Measurements from ENCODE around the gene CLCN5.

CLCN5 gene

GRCh38 chrX:49922291-49923241 is at the start of gene CLCN5:
Gene CLCN5, plus strand, starts transcription at chrX:49922596. Its CDS starts 2,703 bp downstream, at chrX:49925299.
- peak within 1 kb of the TSS in 4 of 5 donors; percentile 55 to 75 (median 62) for H3K9ac ChIP-seq (ENCODE audit: low read length in 5 of 5)
- H3K4me3 ChIP-seq (ENCODE audit: low read depth in 1 of 5, low read length in 5 of 5), result peak within 1 kb of the TSS; percentile 64 to 78 (median 67)
- no peaks in the 10 kb centered on the region for H3K9me3 ChIP-seq (ENCODE audit: control insufficient read depth in 5 of 5, low read length in 5 of 5)
- H3K27me3 ChIP-seq (ENCODE audit: control insufficient read depth in 5 of 5, insufficient read depth in 4 of 5, low read length in 5 of 5), result peaks cover 0 to 10% (median 0%) of the 10 kb centered on the region in 5 donors
- no peaks in the 10 kb centered on the region for H3K36me3 ChIP-seq (ENCODE audit: control insufficient read depth in 5 of 5, insufficient read depth in 5 of 5, low read length in 5 of 5)
- peak within 1 kb of the TSS; percentile 32 for H3K27ac ChIP-seq (ENCODE audit: low read depth, low read length)
- H3K4me1 ChIP-seq (ENCODE audit: control insufficient read depth in 5 of 5, insufficient read depth in 5 of 5, low read length in 5 of 5), result peaks cover 0 to 19% (median 10%) of the 10 kb centered on the region in 5 donors

GRCh38 chrX:49876750-49877149 is 45.6 kb upstream of the CLCN5 start:
- Histone ChIP-seq H3K27me3 (ENCODE audit: control insufficient read depth in 5 of 5, insufficient read depth in 4 of 5, low read length in 5 of 5) (peaks cover 0 to 15% (median 6%) of the 10 kb centered on the region in 5 donors), H3K4me1 (ENCODE audit: control insufficient read depth in 5 of 5, insufficient read depth in 5 of 5, low read length in 5 of 5) (peaks cover 0 to 24% (median 13%) of the 10 kb centered on the region in 5 donors), H3K9ac (ENCODE audit: low read length in 5 of 5) (no peak overlapping the region), H3K4me3 (ENCODE audit: low read depth in 1 of 5, low read length in 5 of 5) (no peak overlapping the region), H3K9me3 (ENCODE audit: control insufficient read depth in 5 of 5, low read length in 5 of 5) (no peaks in the 10 kb centered on the region), H3K36me3 (ENCODE audit: control insufficient read depth in 5 of 5, insufficient read depth in 5 of 5, low read length in 5 of 5) (no peaks in the 10 kb centered on the region), H3K27ac (ENCODE audit: low read depth, low read length) (no peak overlapping the region)

GRCh38 chrX:49877397-49878101 is 44.8 kb upstream of the CLCN5 start:
- no peaks in the 10 kb centered on the region for H3K36me3 ChIP-seq (ENCODE audit: control insufficient read depth in 5 of 5, insufficient read depth in 5 of 5, low read length in 5 of 5)
- H3K4me3 ChIP-seq (ENCODE audit: low read depth in 1 of 5, low read length in 5 of 5), result no peak overlapping the region
- peaks cover 0 to 8% (median 4%) of the 10 kb centered on the region in 5 donors for H3K27me3 ChIP-seq (ENCODE audit: control insufficient read depth in 5 of 5, insufficient read depth in 4 of 5, low read length in 5 of 5)
- peaks cover 0 to 24% (median 13%) of the 10 kb centered on the region in 5 donors for H3K4me1 ChIP-seq (ENCODE audit: control insufficient read depth in 5 of 5, insufficient read depth in 5 of 5, low read length in 5 of 5)
- H3K9me3 ChIP-seq (ENCODE audit: control insufficient read depth in 5 of 5, low read length in 5 of 5), result no peaks in the 10 kb centered on the region
- no peak overlapping the region for H3K27ac ChIP-seq (ENCODE audit: low read depth, low read length)
- peak overlapping the region in 1 of 5 donors; percentile 16 for H3K9ac ChIP-seq (ENCODE audit: low read length in 5 of 5)

- no peaks in the 10 kb centered on the region for H3K36me3 ChIP-seq (ENCODE audit: control insufficient read depth in 5 of 5, insufficient read depth in 5 of 5, low read length in 5 of 5)
Measured at GRCh38 chrX:49878128-49878833, 44.1 kb upstream of the CLCN5 start.

GRCh38 chrX:49878834-49879655 is 43.4 kb upstream of the CLCN5 start, which contains the start of gene USP27X:
Gene USP27X, plus strand, starts transcription at chrX:49879484. Its CDS starts 824 bp downstream, at chrX:49880308.
- Histone ChIP-seq H3K4me1 (ENCODE audit: control insufficient read depth in 5 of 5, insufficient read depth in 5 of 5, low read length in 5 of 5) (peaks cover 0 to 24% (median 13%) of the 10 kb centered on the region in 5 donors), H3K36me3 (ENCODE audit: control insufficient read depth in 5 of 5, insufficient read depth in 5 of 5, low read length in 5 of 5) (no peaks in the 10 kb centered on the region), H3K9me3 (ENCODE audit: control insufficient read depth in 5 of 5, low read length in 5 of 5) (no peaks in the 10 kb centered on the region), H3K4me3 (ENCODE audit: low read depth in 1 of 5, low read length in 5 of 5) (peak within 1 kb of the TSS; percentile 52 to 69 (median 61)), H3K27ac (ENCODE audit: low read depth, low read length) (peak within 1 kb of the TSS; percentile 67), H3K9ac (ENCODE audit: low read length in 5 of 5) (peak within 1 kb of the TSS; percentile 13 to 73 (median 55)), H3K27me3 (ENCODE audit: control insufficient read depth in 5 of 5, insufficient read depth in 4 of 5, low read length in 5 of 5) (peaks cover 0 to 8% (median 5%) of the 10 kb centered on the region in 5 donors)

More at GRCh38 chrX:49878128-49878833, 44.1 kb upstream of the CLCN5 start:
- Histone ChIP-seq H3K27me3 (ENCODE audit: control insufficient read depth in 5 of 5, insufficient read depth in 4 of 5, low read length in 5 of 5) (peaks cover 0 to 8% (median 5%) of the 10 kb centered on the region in 5 donors), H3K27ac (ENCODE audit: low read depth, low read length) (peak overlapping the region; percentile 67), H3K9ac (ENCODE audit: low read length in 5 of 5) (peak overlapping the region in 4 of 5 donors; percentile 54 to 73 (median 58)), H3K4me3 (ENCODE audit: low read depth in 1 of 5, low read length in 5 of 5) (peak overlapping the region; percentile 36 to 67 (median 61)), H3K9me3 (ENCODE audit: control insufficient read depth in 5 of 5, low read length in 5 of 5) (no peaks in the 10 kb centered on the region), H3K4me1 (ENCODE audit: control insufficient read depth in 5 of 5, insufficient read depth in 5 of 5, low read length in 5 of 5) (peaks cover 0 to 24% (median 13%) of the 10 kb centered on the region in 5 donors)

GRCh38 chrX:49879656-49880277 is 42.6 kb upstream of the CLCN5 start:
- H3K27ac ChIP-seq (ENCODE audit: low read depth, low read length), result peak overlapping the region; percentile 67
- H3K4me3 ChIP-seq (ENCODE audit: low read depth in 1 of 5, low read length in 5 of 5), result peak overlapping the region; percentile 52 to 69 (median 61)
- peaks cover 0 to 11% (median 5%) of the 10 kb centered on the region in 5 donors for H3K27me3 ChIP-seq (ENCODE audit: control insufficient read depth in 5 of 5, insufficient read depth in 4 of 5, low read length in 5 of 5)
- H3K4me1 ChIP-seq (ENCODE audit: control insufficient read depth in 5 of 5, insufficient read depth in 5 of 5, low read length in 5 of 5), result peaks cover 0 to 24% (median 13%) of the 10 kb centered on the region in 5 donors
- H3K9ac ChIP-seq (ENCODE audit: low read length in 5 of 5), result peak overlapping the region in 2 of 5 donors; percentile 26 to 66
- H3K9me3 ChIP-seq (ENCODE audit: control insufficient read depth in 5 of 5, low read length in 5 of 5), result no peaks in the 10 kb centered on the region
- no peaks in the 10 kb centered on the region for H3K36me3 ChIP-seq (ENCODE audit: control insufficient read depth in 5 of 5, insufficient read depth in 5 of 5, low read length in 5 of 5)

GRCh38 chrX:49880668-49881067 is 41.7 kb upstream of the CLCN5 start:
- Histone ChIP-seq H3K9ac (ENCODE audit: low read length in 5 of 5) (no peak overlapping the region), H3K9me3 (ENCODE audit: control insufficient read depth in 5 of 5, low read length in 5 of 5) (no peaks in the 10 kb centered on the region), H3K4me1 (ENCODE audit: control insufficient read depth in 5 of 5, insufficient read depth in 5 of 5, low read length in 5 of 5) (peaks cover 0 to 24% (median 13%) of the 10 kb centered on the region in 5 donors), H3K27ac (ENCODE audit: low read depth, low read length) (no peak overlapping the region), H3K4me3 (ENCODE audit: low read depth in 1 of 5, low read length in 5 of 5) (no peak overlapping the region), H3K36me3 (ENCODE audit: control insufficient read depth in 5 of 5, insufficient read depth in 5 of 5, low read length in 5 of 5) (no peaks in the 10 kb centered on the region), H3K27me3 (ENCODE audit: control insufficient read depth in 5 of 5, insufficient read depth in 4 of 5, low read length in 5 of 5) (peaks cover 0 to 12% (median 8%) of the 10 kb centered on the region in 5 donors)

GRCh38 chrX:49884290-49884862 is 38.0 kb upstream of the CLCN5 start:
- Histone ChIP-seq H3K9ac (ENCODE audit: low read length in 5 of 5) (no peak overlapping the region), H3K27ac (ENCODE audit: low read depth, low read length) (no peak overlapping the region), H3K4me3 (ENCODE audit: low read depth in 1 of 5, low read length in 5 of 5) (no peak overlapping the region), H3K9me3 (ENCODE audit: control insufficient read depth in 5 of 5, low read length in 5 of 5) (no peaks in the 10 kb centered on the region), H3K27me3 (ENCODE audit: control insufficient read depth in 5 of 5, insufficient read depth in 4 of 5, low read length in 5 of 5) (peaks cover 0 to 18% (median 8%) of the 10 kb centered on the region in 5 donors), H3K36me3 (ENCODE audit: control insufficient read depth in 5 of 5, insufficient read depth in 5 of 5, low read length in 5 of 5) (no peaks in the 10 kb centered on the region), H3K4me1 (ENCODE audit: control insufficient read depth in 5 of 5, insufficient read depth in 5 of 5, low read length in 5 of 5) (peaks cover 0 to 9% (median 4%) of the 10 kb centered on the region in 5 donors)

Measured in subcutaneous abdominal adipose tissue (tissue), 5 donors.